ENCODE data around the gene PCBP2.
A peak's percentile ranks its signal among the peaks of the same experiment; 100 is the strongest.

PCBP2 gene

DNA sequence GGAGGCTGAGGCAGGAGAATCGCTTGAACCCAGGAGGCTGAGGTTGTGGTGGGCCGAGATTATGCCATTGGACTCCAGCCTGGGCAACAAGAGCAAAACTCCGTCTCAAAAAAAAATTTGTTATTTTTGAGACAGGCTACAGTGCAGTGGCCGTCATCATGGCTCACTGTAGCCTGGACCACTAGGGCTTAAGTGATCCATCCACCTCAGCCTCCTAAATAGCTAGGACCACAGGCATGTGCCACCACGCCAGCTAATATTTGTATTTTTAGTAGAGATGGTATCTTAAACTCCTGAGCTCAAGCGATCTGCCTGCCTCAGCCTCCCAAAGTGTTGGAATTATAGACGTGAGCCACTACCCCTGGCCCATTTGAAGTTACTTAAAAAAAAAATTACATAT, 966 bp upstream of the PCBP2 start:
- TF ChIP-seq, protein P1, sequence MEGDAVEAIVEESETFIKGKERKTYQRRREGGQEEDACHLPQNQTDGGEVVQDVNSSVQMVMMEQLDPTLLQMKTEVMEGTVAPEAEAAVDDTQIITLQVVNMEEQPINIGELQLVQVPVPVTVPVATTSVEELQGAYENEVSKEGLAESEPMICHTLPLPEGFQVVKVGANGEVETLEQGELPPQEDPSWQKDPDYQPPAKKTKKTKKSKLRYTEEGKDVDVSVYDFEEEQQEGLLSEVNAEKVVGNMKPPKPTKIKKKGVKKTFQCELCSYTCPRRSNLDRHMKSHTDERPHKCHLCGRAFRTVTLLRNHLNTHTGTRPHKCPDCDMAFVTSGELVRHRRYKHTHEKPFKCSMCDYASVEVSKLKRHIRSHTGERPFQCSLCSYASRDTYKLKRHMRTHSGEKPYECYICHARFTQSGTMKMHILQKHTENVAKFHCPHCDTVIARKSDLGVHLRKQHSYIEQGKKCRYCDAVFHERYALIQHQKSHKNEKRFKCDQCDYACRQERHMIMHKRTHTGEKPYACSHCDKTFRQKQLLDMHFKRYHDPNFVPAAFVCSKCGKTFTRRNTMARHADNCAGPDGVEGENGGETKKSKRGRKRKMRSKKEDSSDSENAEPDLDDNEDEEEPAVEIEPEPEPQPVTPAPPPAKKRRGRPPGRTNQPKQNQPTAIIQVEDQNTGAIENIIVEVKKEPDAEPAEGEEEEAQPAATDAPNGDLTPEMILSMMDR (IDR thresholded peaks at IDR 0.05; ENCODE audit: low read depth, low read length) = no peak
- no peak overlapping the region for H3K4me3 ChIP-seq (replicated peaks in 1 of 2; ENCODE audit: low read depth in 2 of 2, low read length in 2 of 2)
- no peak for DNase-seq (ENCODE audit: low read depth in 2 of 2)

DNA sequence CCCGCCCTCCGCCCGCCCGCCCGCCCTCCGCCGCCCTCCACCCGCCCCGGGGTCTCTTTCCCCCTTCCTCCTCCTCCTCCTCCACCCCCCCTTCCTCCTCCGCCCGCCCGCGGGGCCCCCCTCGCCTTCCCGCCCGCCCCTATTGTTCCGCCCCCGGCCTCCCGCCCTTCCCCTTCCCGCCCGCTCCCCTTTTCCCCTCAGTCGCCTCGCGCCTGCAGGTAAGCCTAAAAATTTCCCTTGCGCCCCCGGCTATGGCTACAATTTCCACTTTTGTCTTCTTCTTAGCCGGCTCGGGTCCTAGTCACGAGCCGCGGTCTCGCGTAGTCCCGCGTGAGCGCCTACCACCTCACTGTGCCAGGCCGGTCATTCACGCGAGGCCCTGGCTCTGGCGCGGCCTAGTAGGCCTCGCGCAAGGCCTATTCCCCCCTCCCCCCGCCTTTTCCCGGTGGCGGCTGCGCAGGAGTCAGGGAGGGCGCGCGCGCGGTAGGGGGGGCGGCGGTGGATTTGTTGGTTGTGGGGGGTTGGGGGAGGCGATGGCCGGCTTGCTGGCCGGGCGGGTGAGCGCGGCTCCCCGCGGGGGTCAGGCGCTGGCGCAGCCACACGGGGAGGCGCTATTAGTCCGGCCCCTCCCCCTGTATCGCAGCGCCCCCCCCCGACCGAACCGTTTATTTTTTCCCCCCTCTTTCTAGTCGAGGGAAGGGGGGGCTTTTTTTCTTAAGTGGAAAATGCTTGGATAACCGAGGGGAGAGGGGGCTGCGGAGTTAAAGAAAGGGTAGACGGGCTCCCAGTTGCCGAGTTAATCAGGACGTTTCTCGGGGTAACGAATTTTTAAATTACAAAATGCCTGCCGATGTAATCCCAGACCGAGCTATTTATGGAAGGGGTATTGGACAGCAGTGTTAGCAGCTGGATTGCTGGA, 516 bp downstream of the PCBP2 start:
- peak overlapping the region; percentile 84 to 87 for H3K4me3 ChIP-seq (replicated peaks in 1 of 2; ENCODE audit: low read depth in 2 of 2, low read length in 2 of 2)
- peak; percentile 85 to 93 for DNase-seq (ENCODE audit: low read depth in 2 of 2)
- TF ChIP-seq, protein P1 (IDR thresholded peaks at IDR 0.05; ENCODE audit: low read depth, low read length) = no peak

DNA sequence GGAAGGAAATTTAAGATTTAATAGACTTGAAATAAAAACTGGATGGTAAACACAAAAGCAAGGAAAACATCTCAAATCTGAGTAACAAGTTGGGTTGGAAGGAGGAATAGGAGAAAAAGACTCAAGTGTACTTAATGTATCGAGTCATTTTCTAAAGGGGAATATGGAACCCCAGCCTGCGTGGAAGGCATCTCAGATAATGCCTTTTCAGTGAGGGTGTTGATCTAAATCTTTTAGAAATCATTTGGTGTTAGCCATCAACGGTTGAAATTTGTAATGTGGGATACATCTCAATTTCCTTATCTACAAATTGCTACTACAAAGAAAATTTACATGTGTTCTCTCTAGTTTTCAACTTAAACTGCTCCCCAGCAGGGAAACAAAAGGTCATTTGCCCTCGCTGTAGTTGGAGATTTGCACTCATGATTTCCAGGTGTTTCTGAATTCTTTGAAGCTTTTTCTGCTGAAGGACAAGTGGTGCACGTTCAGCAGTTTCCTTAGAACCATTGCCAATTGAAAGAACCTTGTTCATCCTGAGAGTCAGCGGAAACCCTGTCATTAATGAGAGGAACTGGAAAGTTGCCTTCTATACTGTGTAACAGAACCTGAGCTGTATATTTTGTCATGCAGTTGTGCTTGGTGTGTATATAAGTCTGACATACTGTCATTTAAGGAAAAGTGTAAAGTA, 2.2 kb downstream of the PCBP2 start:
- no peak for DNase-seq (ENCODE audit: low read depth in 2 of 2)
- TF ChIP-seq, protein P1 (IDR thresholded peaks at IDR 0.05; ENCODE audit: low read depth, low read length) = no peak
- H3K4me3 ChIP-seq (replicated peaks in 1 of 2; ENCODE audit: low read depth in 2 of 2, low read length in 2 of 2) = peak overlapping the region; percentile 4 to 84

DNA sequence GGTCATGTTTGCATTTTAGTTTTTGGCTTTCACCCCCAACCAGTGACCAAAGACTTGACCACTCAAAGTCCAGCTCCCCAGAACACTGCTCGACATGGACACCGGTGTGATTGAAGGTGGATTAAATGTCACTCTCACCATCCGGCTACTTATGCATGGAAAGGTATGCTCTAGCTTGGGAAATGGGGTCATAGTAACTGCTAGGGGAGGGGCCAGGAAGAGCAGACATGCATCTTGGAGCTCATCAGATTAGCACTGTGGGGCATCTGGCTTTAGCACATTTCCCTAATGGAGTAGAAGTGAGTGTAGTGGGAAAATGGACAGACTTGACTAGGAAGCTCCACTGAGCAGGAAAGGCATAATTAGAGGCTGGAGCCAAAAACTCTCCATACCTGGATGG, 2.8 kb downstream of the PCBP2 start:
- no peak overlapping the region for H3K4me3 ChIP-seq (replicated peaks in 1 of 2; ENCODE audit: low read depth in 2 of 2, low read length in 2 of 2)
- DNase-seq (ENCODE audit: low read depth in 2 of 2) = no peak

DNA sequence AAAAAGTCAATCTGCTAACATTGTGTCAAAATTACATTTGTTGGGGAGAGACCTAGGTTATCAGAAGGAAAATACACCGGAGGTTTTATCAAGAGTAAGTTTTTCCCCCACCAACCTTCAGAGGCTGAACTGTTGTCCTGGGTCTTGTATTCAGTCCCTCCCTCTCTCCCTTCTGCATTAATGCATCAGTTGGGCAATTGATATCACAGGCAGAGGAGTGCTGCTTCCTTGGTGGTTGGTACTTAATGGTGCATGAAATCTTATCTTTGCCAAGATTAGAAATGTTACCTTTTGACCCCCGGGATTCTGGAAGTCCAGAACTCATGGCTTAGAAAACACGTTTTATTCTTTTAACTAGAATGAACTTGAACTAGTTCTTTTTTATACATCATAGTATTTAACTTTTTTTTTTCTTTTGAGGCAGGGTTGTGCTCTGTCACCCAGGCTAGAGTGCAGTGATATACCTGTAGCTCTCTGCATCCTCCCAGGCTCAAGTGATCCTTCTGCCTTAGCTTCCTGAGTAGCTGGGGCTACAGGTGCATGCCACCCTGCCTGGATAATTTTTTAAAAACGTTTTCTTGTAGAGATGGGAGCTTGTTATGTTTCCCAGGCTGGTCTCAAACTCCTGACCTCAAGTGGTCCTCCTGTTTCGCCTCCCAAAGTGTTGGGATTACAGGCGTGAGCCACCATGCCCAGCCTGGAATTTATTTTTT, 4.9 kb downstream of the PCBP2 start:
- TF ChIP-seq, protein P1 (IDR thresholded peaks at IDR 0.05; ENCODE audit: low read depth, low read length) = no peak
- H3K4me3 ChIP-seq (replicated peaks in 1 of 2; ENCODE audit: low read depth in 2 of 2, low read length in 2 of 2) = no peak overlapping the region
- no peak for DNase-seq (ENCODE audit: low read depth in 2 of 2)

More for the DNA sequence above, 2.8 kb downstream of the PCBP2 start:
- TF ChIP-seq, protein P1 (IDR thresholded peaks at IDR 0.05; ENCODE audit: low read depth, low read length) = no peak

DNA sequence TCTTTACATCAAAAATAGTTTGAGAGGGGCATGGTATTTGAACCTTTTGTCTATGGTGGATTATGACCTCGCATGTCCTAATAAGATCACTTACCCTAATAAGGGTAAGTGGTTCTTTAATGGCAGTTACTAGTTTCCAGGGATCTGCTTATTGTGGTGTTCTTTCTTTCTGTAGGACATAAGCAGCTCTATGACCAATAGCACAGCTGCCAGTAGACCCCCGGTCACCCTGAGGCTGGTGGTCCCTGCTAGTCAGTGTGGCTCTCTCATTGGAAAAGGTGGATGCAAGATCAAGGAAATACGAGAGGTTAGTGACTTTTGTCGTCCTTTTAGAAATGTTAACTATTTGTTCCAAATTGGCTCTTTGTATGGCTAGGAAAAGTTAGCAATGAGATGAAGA, 7.2 kb downstream of the PCBP2 start:
- H3K4me3 ChIP-seq (replicated peaks in 1 of 2; ENCODE audit: low read depth in 2 of 2, low read length in 2 of 2) = no peak overlapping the region
- TF ChIP-seq, protein P1 (IDR thresholded peaks at IDR 0.05; ENCODE audit: low read depth, low read length) = no peak
- DNase-seq (ENCODE audit: low read depth in 2 of 2) = no peak

Data from cardiac fibroblast (primary cell).